HepG2 (cell line): ENCODE measurements around the gene ITGB2. TPM values are rescaled to one million over a fixed set of nuclear protein-coding genes. Genes with fewer than 3 reads are reported as not detected.

Experiments used
- DNMT1 ChIP-seq: sonication (generic); formaldehyde crosslinking; IDR thresholded peaks from 2 replicates; pipeline ENCODE4 v1.5.1; 2020; ENCODE audit warnings: mild to moderate bottlenecking, missing genetic modification reagents
- ELF1 ChIP-seq: sonication (generic); formaldehyde crosslinking; IDR thresholded peaks from 2 replicates; pipeline ENCODE4 v1.4.0; 2020; ENCODE audit warnings: missing genetic modification reagents
- IKZF1 ChIP-seq: fragments of 450-650 bp; IDR thresholded peaks from 2 replicates; pipeline ENCODE4 v1.7.1; 2016
- RFX3 ChIP-seq: IDR thresholded peaks from 2 replicates; pipeline ENCODE4 v1.6.1; 2016; ENCODE audit warnings: missing biosample characterization, missing genetic modification reagents
- SYNCRIP ChIP-seq: fragments of 200-400 bp; formaldehyde crosslinking; IDR thresholded peaks from 2 replicates; pipeline ENCODE4 v1.6.1; 2018; ENCODE audit warnings: mild to moderate bottlenecking, low read depth, low read length; ENCODE audit not compliant: insufficient read depth
- THAP11 ChIP-seq: IDR thresholded peaks from 2 replicates; pipeline ENCODE4 v1.6.1; 2016; ENCODE audit warnings: missing biosample characterization, missing genetic modification reagents
- WIZ ChIP-seq: sonication (generic); formaldehyde crosslinking; IDR thresholded peaks from 2 replicates; pipeline ENCODE4 v1.5.1; 2020; ENCODE audit warnings: mild to moderate bottlenecking, missing genetic modification reagents
- ZBTB21 ChIP-seq: sonication (generic); formaldehyde crosslinking; IDR thresholded peaks from 2 replicates; pipeline ENCODE4 v1.4.0; 2020; ENCODE audit warnings: missing genetic modification reagents
- ZC3H4 ChIP-seq: sonication (generic); formaldehyde crosslinking; IDR thresholded peaks from 2 replicates; pipeline ENCODE4 v1.4.0; 2020; ENCODE audit warnings: missing genetic modification reagents, borderline replicate concordance
- ZNF101 ChIP-seq: sonication (generic); formaldehyde crosslinking; IDR thresholded peaks from 2 replicates; pipeline ENCODE4 v1.4.0; 2020; ENCODE audit warnings: mild to moderate bottlenecking, low read depth, missing genetic modification reagents, borderline replicate concordance
- ZNF121 ChIP-seq: sonication (generic); formaldehyde crosslinking; IDR thresholded peaks from 2 replicates; pipeline ENCODE4 v1.5.0; 2020; ENCODE audit warnings: mild to moderate bottlenecking, missing genetic modification reagents
- ZNF431 ChIP-seq: sonication (generic); formaldehyde crosslinking; IDR thresholded peaks from 2 replicates; pipeline ENCODE4 v1.9.0; 2022; ENCODE audit warnings: missing genetic modification reagents, low read depth, mild to moderate bottlenecking, borderline replicate concordance
- ZNF569 ChIP-seq: sonication (generic); formaldehyde crosslinking; IDR thresholded peaks from 2 replicates; pipeline ENCODE4 v1.5.0; 2020; ENCODE audit warnings: mild to moderate bottlenecking, missing genetic modification reagents, moderate library complexity, borderline replicate concordance
- ZNF577 ChIP-seq: sonication (generic); formaldehyde crosslinking; IDR thresholded peaks from 2 replicates; pipeline ENCODE4 v1.4.0; 2020; ENCODE audit warnings: mild to moderate bottlenecking, low read depth, missing genetic modification reagents, borderline replicate concordance
- ZNF670 ChIP-seq: sonication (generic); formaldehyde crosslinking; IDR thresholded peaks from 2 replicates; pipeline ENCODE4 v1.8.0; 2022; ENCODE audit warnings: mild to moderate bottlenecking, missing genetic modification reagents, borderline replicate concordance
- ZNF749 ChIP-seq: sonication (generic); formaldehyde crosslinking; IDR thresholded peaks from 2 replicates; pipeline ENCODE4 v1.8.0; 2022; ENCODE audit warnings: mild to moderate bottlenecking, missing genetic modification reagents, moderate library complexity, borderline replicate concordance
- polyA plus RNA-seq, 8 experiments: library from polyadenylated mRNA; depleted of rRNA in 3 of 8; stranded (reverse) in 7 of 8; unstranded in 1 of 8; fragments of >200 nt; fragmentation: Illumina TruSeq in 4 of 8; extraction: Trizol in 4 of 8; gene quantifications; 2 replicates each; pipeline versions ENCODE4 v1.2.1 to v1.2.3, GENCODE V29; 2011 to 2016; ENCODE audit warnings: low read depth in 4 of 8, missing spikeins in 1 of 8, mixed read lengths in 1 of 8; ENCODE audit not compliant: insufficient read depth in 1 of 8
- total RNA-seq, 5 experiments: library from RNA; depleted of rRNA; stranded (reverse); fragments of >200 nt; fragmentation: Illumina TruSeq; extraction: Trizol; gene quantifications; 2 replicates each; pipeline ENCODE4 v1.2.3, GENCODE V29; 2016; ENCODE audit warnings: low read depth in 1 of 5
- TF ChIP-seq, protein P1 (sequence below): IDR thresholded peaks from 2 replicates; pipeline ENCODE4 v1.6.1; 2016; ENCODE audit warnings: missing biosample characterization, missing genetic modification reagents, low read depth
- TF ChIP-seq, protein P2 (sequence below): sonication (generic); formaldehyde crosslinking; IDR thresholded peaks from 2 replicates; pipeline ENCODE4 v1.4.0; 2020; ENCODE audit warnings: missing genetic modification reagents, borderline replicate concordance
- TF ChIP-seq, protein P3 (sequence below): sonication (generic); formaldehyde crosslinking; IDR thresholded peaks from 2 replicates; pipeline ENCODE4 v1.5.1; 2020; ENCODE audit warnings: mild to moderate bottlenecking, missing genetic modification reagents
- TF ChIP-seq, protein P4 (sequence below): sonication (generic); formaldehyde crosslinking; IDR thresholded peaks from 2 replicates; pipeline ENCODE4 v1.5.0; 2020; ENCODE audit warnings: mild to moderate bottlenecking, missing genetic modification reagents

Gene ITGB2
- total and polyA plus RNA-seq, 2 of the 13 experiments (the other 11 are each of a cell fraction or from before 2014, with no cell fraction given), result 4.2 to 18.0 TPM

DNA sequence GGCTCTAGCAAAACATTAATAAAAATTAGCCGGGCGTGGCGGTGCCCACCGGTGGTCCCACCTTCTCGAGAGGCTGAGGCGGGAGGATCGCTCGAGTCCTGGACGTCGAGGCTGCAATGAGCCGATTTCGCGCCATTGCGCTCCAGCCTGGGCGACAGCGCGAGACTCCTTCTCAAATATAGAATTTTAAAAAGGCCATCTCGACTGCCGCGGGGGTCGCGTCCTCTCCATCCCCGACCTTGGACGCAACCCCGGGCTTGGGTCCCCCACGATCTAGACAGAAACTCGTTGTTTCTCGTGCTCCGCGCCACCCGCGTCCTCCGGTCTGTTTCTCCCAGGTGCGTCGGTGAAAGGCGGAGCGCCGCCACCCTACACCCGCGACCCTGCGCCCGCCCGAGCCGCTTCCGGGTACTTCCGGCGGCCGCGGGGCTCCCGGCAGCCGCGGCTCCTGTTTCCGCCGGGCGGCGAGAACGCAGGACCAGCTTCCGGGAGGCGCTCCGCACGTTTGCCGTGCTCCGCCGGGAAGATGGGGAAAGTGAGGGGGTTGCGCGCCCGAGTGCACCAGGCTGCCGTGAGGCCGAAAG, 18.9 kb upstream of the ITGB2 start, which contains the start of gene SLX9 (continued):
- TF ChIP-seq, protein P1, sequence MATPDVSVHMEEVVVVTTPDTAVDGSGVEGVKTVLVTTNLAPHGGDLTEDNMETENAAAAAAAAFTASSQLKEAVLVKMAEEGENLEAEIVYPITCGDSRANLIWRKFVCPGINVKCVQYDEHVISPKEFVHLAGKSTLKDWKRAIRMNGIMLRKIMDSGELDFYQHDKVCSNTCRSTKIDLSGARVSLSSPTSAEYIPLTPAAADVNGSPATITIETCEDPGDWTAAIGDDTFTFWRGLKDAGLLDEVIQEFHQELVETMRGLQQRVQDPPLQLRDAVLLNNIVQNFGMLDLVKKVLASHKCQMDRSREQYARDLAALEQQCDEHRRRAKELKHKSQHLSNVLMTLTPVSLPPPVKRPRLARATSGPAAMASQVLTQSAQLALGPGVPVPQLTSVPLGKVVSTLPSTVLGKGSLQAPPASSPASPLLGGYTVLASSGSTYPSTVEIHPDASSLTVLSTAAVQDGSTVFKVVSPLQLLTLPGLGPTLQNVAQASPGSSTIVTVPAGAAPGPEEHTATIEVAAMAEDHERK (CRISPR knock-in tag), result 0 out of 2 replicates have a peak, but pooled peaks have one; percentile 49
- TF ChIP-seq ZNF101 (CRISPR knock-in tag), result no peak
- TF ChIP-seq ELF1 (CRISPR knock-in tag), result peak; percentile 75
- TF ChIP-seq ZNF121 (CRISPR knock-in tag), result no peak; the same call in 1 of the 2 replicates
- peak; percentile 93 for TF ChIP-seq THAP11
- TF ChIP-seq ZNF749 (CRISPR knock-in tag), result no peak; the same call in 1 of the 2 replicates
- TF ChIP-seq, protein P2, sequence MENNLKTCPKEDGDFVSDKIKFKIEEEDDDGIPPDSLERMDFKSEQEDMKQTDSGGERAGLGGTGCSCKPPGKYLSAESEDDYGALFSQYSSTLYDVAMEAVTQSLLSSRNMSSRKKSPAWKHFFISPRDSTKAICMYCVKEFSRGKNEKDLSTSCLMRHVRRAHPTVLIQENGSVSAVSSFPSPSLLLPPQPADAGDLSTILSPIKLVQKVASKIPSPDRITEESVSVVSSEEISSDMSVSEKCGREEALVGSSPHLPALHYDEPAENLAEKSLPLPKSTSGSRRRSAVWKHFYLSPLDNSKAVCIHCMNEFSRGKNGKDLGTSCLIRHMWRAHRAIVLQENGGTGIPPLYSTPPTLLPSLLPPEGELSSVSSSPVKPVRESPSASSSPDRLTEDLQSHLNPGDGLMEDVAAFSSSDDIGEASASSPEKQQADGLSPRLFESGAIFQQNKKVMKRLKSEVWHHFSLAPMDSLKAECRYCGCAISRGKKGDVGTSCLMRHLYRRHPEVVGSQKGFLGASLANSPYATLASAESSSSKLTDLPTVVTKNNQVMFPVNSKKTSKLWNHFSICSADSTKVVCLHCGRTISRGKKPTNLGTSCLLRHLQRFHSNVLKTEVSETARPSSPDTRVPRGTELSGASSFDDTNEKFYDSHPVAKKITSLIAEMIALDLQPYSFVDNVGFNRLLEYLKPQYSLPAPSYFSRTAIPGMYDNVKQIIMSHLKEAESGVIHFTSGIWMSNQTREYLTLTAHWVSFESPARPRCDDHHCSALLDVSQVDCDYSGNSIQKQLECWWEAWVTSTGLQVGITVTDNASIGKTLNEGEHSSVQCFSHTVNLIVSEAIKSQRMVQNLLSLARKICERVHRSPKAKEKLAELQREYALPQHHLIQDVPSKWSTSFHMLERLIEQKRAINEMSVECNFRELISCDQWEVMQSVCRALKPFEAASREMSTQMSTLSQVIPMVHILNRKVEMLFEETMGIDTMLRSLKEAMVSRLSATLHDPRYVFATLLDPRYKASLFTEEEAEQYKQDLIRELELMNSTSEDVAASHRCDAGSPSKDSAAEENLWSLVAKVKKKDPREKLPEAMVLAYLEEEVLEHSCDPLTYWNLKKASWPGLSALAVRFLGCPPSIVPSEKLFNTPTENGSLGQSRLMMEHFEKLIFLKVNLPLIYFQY (CRISPR knock-in tag), result peak; percentile 76; the same call in 1 of the 2 replicates
- peak; percentile 83; the same call in 1 of the 2 replicates for TF ChIP-seq DNMT1
- TF ChIP-seq IKZF1, result no peak
- 0 out of 2 replicates have a peak, but pooled peaks have one; percentile 48 for TF ChIP-seq ZNF577 (CRISPR knock-in tag)
- no peak for TF ChIP-seq SYNCRIP
- TF ChIP-seq RFX3 (CRISPR knock-in tag), result no peak
- TF ChIP-seq ZNF670 (CRISPR knock-in tag), result peak; percentile 82
- TF ChIP-seq, protein P3, sequence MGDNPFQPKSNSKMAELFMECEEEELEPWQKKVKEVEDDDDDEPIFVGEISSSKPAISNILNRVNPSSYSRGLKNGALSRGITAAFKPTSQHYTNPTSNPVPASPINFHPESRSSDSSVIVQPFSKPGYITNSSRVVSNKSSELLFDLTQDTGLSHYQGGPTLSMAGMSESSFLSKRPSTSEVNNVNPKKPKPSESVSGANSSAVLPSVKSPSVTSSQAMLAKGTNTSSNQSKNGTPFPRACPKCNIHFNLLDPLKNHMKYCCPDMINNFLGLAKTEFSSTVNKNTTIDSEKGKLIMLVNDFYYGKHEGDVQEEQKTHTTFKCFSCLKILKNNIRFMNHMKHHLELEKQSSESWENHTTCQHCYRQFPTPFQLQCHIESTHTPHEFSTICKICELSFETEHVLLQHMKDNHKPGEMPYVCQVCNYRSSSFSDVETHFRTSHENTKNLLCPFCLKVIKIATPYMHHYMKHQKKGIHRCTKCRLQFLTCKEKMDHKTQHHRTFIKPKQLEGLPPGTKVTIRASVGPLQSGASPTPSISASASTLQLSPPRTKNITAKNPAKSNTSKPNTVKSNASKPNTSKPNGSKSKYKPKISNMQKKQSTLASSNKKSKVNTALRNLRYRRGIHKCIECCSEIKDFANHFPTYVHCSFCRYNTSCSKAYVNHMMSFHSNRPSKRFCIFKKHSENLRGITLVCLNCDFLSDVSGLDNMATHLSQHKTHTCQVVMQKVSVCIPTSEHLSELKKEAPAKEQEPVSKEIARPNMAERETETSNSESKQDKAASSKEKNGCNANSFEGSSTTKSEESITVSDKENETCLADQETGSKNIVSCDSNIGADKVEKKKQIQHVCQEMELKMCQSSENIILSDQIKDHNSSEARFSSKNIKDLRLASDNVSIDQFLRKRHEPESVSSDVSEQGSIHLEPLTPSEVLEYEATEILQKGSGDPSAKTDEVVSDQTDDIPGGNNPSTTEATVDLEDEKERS (CRISPR knock-in tag), result peak; percentile 73; the same call in 1 of the 2 replicates
- TF ChIP-seq, protein P4, sequence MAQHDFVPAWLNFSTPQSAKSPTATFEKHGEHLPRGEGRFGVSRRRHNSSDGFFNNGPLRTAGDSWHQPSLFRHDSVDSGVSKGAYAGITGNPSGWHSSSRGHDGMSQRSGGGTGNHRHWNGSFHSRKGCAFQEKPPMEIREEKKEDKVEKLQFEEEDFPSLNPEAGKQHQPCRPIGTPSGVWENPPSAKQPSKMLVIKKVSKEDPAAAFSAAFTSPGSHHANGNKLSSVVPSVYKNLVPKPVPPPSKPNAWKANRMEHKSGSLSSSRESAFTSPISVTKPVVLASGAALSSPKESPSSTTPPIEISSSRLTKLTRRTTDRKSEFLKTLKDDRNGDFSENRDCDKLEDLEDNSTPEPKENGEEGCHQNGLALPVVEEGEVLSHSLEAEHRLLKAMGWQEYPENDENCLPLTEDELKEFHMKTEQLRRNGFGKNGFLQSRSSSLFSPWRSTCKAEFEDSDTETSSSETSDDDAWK (CRISPR knock-in tag), result no peak
- no peak; the same call in 1 of the 2 replicates for TF ChIP-seq ZBTB21 (CRISPR knock-in tag)
- no peak for TF ChIP-seq ZC3H4
- TF ChIP-seq ZNF431 (CRISPR knock-in tag), result no peak
- TF ChIP-seq WIZ, result no peak
- no peak for TF ChIP-seq ZNF569
